Natural killer cell (primary cell): ENCODE results near the gene MYO16. TPM values are rescaled to one million over a fixed set of nuclear protein-coding genes. Genes with fewer than 3 reads are reported as not detected.

Source experiments
- ATAC-seq, 3 donors: fragments of 150-1000 bp in 2 of 3; fragments of 200-7000 bp in 1 of 3; cut with Tn5 transposase; 1 replicate in 1 of 3; 2 replicates in 2 of 3; pipeline ENCODE4 v1.10.0; 2021; ENCODE audit warnings: mild to moderate bottlenecking in 2 of 3, moderate library complexity in 2 of 3
- DNase-seq, 2 donors: peaks; one replicate each; pipeline versions ENCODE4 v3.0.0 to v3.0.0-alpha.2; 2013 to 2021; ENCODE audit warnings: mixed read lengths in 1 of 2
- H3K27ac ChIP-seq: one replicate; pipeline ENCODE4 v1.5.1; 2013; ENCODE audit warnings: mild to moderate bottlenecking, low read length
- H3K27me3 ChIP-seq: one replicate; pipeline ENCODE4 v1.6.1; 2013; ENCODE audit warnings: low read length; ENCODE audit not compliant: control insufficient read depth, insufficient read depth
- H3K36me3 ChIP-seq: one replicate; pipeline ENCODE4 v1.6.1; 2013; ENCODE audit warnings: low read length; ENCODE audit not compliant: control insufficient read depth, insufficient read depth
- H3K4me1 ChIP-seq: one replicate; pipeline ENCODE4 v1.6.1; 2013; ENCODE audit warnings: low read length; ENCODE audit not compliant: control insufficient read depth, insufficient read depth
- H3K4me3 ChIP-seq: one replicate; pipeline ENCODE4 v1.5.1; 2013; ENCODE audit warnings: low read length
- H3K9me3 ChIP-seq: one replicate; pipeline ENCODE4 v1.6.1; 2013; ENCODE audit warnings: low read length; ENCODE audit not compliant: control insufficient read depth, insufficient read depth
- H3K27ac Mint-ChIP-seq, 2 donors: one replicate each; pipeline ENCODE4 v1.8.0; 2022; ENCODE audit warnings: mild to moderate bottlenecking in 2 of 2, mixed read lengths in 2 of 2, moderate library complexity in 1 of 2
- H3K27me3 Mint-ChIP-seq, 2 donors: one replicate each; pipeline ENCODE4 v1.8.0; 2022; ENCODE audit warnings: low read depth in 2 of 2, mixed read lengths in 2 of 2
- H3K36me3 Mint-ChIP-seq: one replicate; pipeline ENCODE4 v1.8.0; 2022; ENCODE audit warnings: mixed read lengths
- H3K4me1 Mint-ChIP-seq, 2 donors: one replicate each; pipeline ENCODE4 v1.8.0; 2022; ENCODE audit warnings: mixed read lengths in 2 of 2
- H3K4me3 Mint-ChIP-seq: one replicate; pipeline ENCODE4 v1.8.0; 2022; ENCODE audit warnings: mild to moderate bottlenecking, moderate library complexity, mixed read lengths
- H3K9me3 Mint-ChIP-seq, 2 donors: one replicate each; pipeline ENCODE4 v1.8.0; 2022; ENCODE audit warnings: mixed read lengths in 2 of 2
- WGBS: methylation state at CpG from one replicate; pipeline ENCODE4 v1.1.7; 2013; ENCODE audit warnings: missing lambda C conversion rate; ENCODE audit not compliant: insufficient coverage; 5-methylcytosine and 5-hydroxymethylcytosine counted together
- intact Hi-C: fragments of 100-400 bp; cut with micrococcal nuclease; formaldehyde crosslinking; loops from one replicate; pipeline ENCODE4 v1.14.2; 2022
- total RNA-seq, 4 donors: library from RNA; stranded (reverse); fragments of 120-200 nt in 1 of 4; gene quantifications; one replicate each; pipeline versions ENCODE4 v1.2.3 to v1.2.4, GENCODE V29; 2013 to 2022
- TF ChIP-seq, protein P1 (sequence below): fragments of 200-600 bp; IDR thresholded peaks from one replicate; pipeline ENCODE4 v1.8.0; 2022; ENCODE audit warnings: antibody characterized with exemption

MYO16 gene
- total RNA-seq, 3 donors from 2014 or later (not counting 1 experiment from before 2014, with no cell fraction given) = 0.28 TPM; not detected in 2

DNA sequence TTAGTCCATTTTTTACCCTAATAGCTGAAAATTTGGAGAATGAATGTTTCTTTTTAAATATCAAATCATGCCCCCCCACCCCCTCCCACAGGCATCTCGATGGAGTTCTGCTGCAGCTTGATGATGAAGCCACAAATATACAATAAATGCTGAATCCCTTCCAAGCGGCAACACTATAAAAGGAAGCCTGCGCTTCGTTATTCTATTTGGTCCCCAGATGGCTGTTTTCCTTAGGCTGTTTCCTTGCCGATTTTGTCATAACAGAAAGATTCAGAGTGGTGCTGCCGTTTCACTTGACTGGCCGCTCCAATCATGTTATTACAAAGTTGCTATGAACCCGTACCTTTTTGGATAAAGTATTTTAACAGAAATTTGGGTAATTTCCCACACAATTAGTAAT lies 79.5 kb downstream of the MYO16 start:
- Mint-ChIP-seq H3K27ac (no peak overlapping the region), H3K4me1 (no peaks in the 10 kb centered on the region), H3K27me3 (no peaks in the 10 kb centered on the region), H3K9me3 (peaks cover 5 to 8% of the 10 kb centered on the region in 2 donors), H3K36me3 (no peaks in the 10 kb centered on the region), H3K4me3 (no peak overlapping the region)
- no peaks in the 10 kb centered on the region for H3K9me3 ChIP-seq
- H3K27me3 ChIP-seq = no peaks in the 10 kb centered on the region
- H3K4me3 ChIP-seq = no peak overlapping the region
- WGBS = 79% methylated on average over 8 of the region's 8 CpGs
- DNase-seq (no peak), ATAC-seq (no peak)
- no peak overlapping the region for H3K27ac ChIP-seq
- TF ChIP-seq, protein P1, sequence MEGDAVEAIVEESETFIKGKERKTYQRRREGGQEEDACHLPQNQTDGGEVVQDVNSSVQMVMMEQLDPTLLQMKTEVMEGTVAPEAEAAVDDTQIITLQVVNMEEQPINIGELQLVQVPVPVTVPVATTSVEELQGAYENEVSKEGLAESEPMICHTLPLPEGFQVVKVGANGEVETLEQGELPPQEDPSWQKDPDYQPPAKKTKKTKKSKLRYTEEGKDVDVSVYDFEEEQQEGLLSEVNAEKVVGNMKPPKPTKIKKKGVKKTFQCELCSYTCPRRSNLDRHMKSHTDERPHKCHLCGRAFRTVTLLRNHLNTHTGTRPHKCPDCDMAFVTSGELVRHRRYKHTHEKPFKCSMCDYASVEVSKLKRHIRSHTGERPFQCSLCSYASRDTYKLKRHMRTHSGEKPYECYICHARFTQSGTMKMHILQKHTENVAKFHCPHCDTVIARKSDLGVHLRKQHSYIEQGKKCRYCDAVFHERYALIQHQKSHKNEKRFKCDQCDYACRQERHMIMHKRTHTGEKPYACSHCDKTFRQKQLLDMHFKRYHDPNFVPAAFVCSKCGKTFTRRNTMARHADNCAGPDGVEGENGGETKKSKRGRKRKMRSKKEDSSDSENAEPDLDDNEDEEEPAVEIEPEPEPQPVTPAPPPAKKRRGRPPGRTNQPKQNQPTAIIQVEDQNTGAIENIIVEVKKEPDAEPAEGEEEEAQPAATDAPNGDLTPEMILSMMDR = no peak
- intact Hi-C loops = no loop called here
- no peaks in the 10 kb centered on the region for H3K36me3 ChIP-seq
- no peaks in the 10 kb centered on the region for H3K4me1 ChIP-seq

GRCh38 chr13:108711386-108711785 lies 82.0 kb downstream of the MYO16 start:
- Histone ChIP-seq H3K4me1 (no peaks in the 10 kb centered on the region), H3K9me3 (no peaks in the 10 kb centered on the region), H3K27ac (no peak overlapping the region), H3K36me3 (no peaks in the 10 kb centered on the region), H3K27me3 (no peaks in the 10 kb centered on the region), H3K4me3 (no peak overlapping the region)
- H3K9me3 Mint-ChIP-seq = peaks cover 10 to 13% of the 10 kb centered on the region in 2 donors
- H3K27me3 Mint-ChIP-seq = no peaks in the 10 kb centered on the region
- intact Hi-C loops = no loop called here
- 86% methylated on average over 6 of the region's 6 CpGs for WGBS
- DNase-seq (no peak), ATAC-seq (no peak)
- H3K4me3 Mint-ChIP-seq = no peak overlapping the region
- no peak overlapping the region for H3K27ac Mint-ChIP-seq
- no peaks in the 10 kb centered on the region for H3K4me1 Mint-ChIP-seq
- no peaks in the 10 kb centered on the region for H3K36me3 Mint-ChIP-seq
- TF ChIP-seq, protein P1 = no peak

- DNase-seq (no peak), ATAC-seq (no peak)
- Histone ChIP-seq H3K4me3 (no peak overlapping the region), H3K4me1 (no peaks in the 10 kb centered on the region), H3K27me3 (no peaks in the 10 kb centered on the region), H3K36me3 (no peaks in the 10 kb centered on the region), H3K27ac (no peak overlapping the region), H3K9me3 (no peaks in the 10 kb centered on the region)
- no peak overlapping the region for H3K4me3 Mint-ChIP-seq
- WGBS = 79% methylated on average over 2 of the region's 2 CpGs
- no peaks in the 10 kb centered on the region for H3K36me3 Mint-ChIP-seq
- H3K9me3 Mint-ChIP-seq = no peaks in the 10 kb centered on the region
- intact Hi-C loops = no loop called here
- H3K27me3 Mint-ChIP-seq = no peaks in the 10 kb centered on the region
- H3K4me1 Mint-ChIP-seq = no peaks in the 10 kb centered on the region
- H3K27ac Mint-ChIP-seq = no peak overlapping the region
- TF ChIP-seq, protein P1 = no peak
Observed at GRCh38 chr13:108725471-108725870, 96.1 kb downstream of the MYO16 start.

DNA sequence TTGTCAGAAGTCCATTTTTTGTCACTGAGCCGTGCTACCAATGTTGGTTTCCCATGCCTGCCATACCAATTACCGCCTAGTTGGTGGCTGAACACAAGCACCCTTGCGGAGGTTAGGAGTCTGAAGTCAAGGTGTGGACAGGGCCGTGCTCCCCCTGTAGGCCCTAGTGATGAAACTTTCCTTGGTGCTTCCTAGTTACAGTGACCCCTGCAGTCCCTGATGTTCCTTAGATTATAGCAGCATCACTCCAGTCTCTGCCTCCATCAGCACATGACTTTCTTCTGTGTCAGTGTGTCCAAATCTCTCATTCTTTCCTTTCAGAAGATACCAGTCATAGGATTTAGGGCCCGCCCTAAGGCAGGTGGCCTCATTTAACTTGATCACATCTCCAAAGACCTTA lies 99.0 kb downstream of the MYO16 start:
- no peaks in the 10 kb centered on the region for H3K27me3 ChIP-seq
- TF ChIP-seq, protein P1 = no peak
- Mint-ChIP-seq H3K4me3 (no peak overlapping the region), H3K27ac (no peak overlapping the region), H3K27me3 (no peaks in the 10 kb centered on the region), H3K36me3 (no peaks in the 10 kb centered on the region), H3K4me1 (no peaks in the 10 kb centered on the region), H3K9me3 (peaks cover 3 to 5% of the 10 kb centered on the region in 2 donors)
- WGBS = 80% methylated on average over 5 of the region's 5 CpGs
- no peaks in the 10 kb centered on the region for H3K36me3 ChIP-seq
- H3K27ac ChIP-seq = no peak overlapping the region
- H3K9me3 ChIP-seq = no peaks in the 10 kb centered on the region
- no peak overlapping the region for H3K4me3 ChIP-seq
- intact Hi-C loops = no loop called here
- DNase-seq = no peak
- ATAC-seq = no peak
- no peaks in the 10 kb centered on the region for H3K4me1 ChIP-seq
